Stimulated activated CD8-positive, alpha-beta memory T cell treated with anti-CD3 and anti-CD28 coated beads, Interleukin-15, amount 100 ng/mL, for 24 hours (primary cell): ENCODE measurements around the gene TMED9.
"Not testable (repeated sequence)": the region's sequence is repeated elsewhere in the genome, so short reads cannot be mapped to it uniquely, and the experiment has no call there.

Experiments
- DNase-seq: peaks from one replicate; pipeline ENCODE4 v3.0.0-alpha.2; 2020; ENCODE audit warnings: low read depth

Gene TMED9

DNA sequence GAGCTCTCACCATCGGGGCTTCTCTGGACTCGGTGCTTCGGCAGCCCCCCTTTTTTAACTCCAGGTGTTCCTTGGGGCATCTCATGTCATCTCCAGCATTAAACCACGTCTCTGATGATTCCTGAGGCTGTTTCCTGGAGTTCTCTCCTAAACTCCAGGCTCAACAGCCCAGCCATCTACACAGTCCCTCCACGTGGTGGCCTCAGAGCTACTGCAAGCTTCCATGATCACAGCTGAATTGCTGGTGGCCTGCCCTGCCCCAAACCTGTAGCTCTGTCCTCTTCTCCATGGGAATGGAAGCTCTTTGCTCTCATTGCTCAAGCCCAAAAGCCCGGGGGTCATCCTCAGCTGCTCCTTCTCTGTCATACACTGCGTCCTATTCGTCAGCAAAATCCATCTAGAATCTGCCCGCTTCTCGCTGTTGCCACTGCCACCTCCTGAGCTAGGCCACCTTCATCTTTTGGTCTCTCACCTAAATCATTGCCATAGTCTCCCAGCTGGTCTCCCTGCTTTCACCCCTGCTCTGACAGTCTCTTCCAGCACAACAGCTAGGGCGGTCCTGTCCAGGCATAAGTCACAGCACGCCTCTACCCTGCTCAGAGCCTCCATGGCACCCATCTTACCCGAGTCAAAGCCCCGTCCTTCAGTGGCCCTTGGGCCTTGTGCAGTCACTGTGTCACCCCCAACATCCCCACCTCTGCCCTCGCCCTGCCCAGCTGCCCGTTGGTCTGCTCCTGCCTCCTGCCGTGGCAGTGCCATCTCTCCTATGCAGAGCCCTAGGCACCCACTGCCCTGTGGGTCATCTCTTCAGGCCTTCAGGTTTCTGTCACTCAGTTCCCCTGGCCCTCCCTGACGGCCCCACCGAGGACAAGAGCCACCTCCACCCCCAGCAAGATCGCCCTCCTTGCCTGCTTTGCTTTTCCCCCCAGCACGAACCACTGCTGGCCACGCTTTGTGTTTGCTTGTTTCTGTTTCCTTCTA is 14.4 kb downstream of the TMED9 start:
- DNase-seq: no peak

DNA sequence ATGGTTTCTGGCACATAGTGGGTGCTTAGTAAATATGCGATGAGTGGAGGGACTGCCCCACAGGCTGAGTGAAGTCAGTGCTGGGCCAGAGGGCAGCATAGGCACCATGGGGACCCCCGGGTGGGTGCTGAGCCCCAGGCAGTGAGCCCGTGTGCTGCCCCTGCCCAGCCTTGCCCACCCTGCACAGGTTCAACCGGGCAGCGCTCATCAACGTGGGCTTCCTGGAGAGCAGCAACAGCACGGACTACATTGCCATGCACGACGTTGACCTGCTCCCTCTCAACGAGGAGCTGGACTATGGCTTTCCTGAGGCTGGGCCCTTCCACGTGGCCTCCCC is 15.1 kb downstream of the TMED9 start:
- no peak for DNase-seq

DNA sequence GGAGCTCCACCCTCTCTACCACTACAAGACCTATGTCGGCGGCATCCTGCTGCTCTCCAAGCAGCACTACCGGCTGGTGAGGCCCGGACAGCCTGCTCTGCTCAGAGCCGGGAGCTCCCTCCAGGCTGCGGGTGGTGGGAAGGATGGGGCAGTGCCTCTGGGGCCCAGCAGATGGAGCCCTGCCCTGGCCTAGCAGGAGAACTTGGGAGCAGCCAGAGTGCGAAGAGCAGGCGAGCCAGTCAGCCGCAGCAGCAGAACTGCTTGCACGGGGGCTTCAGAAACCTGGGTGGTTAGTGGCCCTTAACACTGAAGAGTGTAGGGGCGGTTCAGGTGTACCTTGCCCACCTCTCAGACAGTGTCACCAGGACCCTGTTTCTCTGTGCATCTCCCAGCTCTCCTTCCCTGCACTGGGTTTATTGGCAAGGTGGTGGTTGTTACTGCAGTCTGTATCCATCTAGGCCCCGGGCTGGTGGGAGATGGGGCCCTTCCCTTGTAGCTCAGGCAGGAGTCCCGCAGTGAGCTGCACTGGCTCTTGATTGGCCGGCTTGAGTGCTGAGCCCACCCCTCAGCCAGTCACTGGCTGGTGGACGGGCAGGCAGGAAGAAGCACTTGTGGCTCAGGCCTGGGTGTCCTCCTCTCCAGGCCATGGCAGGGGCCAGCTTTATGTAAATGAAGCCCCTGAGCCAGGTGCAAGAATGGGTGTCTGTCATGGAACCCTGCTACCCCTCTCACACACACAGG is 15.6 kb downstream of the TMED9 start:
- DNase-seq: no peak

DNA sequence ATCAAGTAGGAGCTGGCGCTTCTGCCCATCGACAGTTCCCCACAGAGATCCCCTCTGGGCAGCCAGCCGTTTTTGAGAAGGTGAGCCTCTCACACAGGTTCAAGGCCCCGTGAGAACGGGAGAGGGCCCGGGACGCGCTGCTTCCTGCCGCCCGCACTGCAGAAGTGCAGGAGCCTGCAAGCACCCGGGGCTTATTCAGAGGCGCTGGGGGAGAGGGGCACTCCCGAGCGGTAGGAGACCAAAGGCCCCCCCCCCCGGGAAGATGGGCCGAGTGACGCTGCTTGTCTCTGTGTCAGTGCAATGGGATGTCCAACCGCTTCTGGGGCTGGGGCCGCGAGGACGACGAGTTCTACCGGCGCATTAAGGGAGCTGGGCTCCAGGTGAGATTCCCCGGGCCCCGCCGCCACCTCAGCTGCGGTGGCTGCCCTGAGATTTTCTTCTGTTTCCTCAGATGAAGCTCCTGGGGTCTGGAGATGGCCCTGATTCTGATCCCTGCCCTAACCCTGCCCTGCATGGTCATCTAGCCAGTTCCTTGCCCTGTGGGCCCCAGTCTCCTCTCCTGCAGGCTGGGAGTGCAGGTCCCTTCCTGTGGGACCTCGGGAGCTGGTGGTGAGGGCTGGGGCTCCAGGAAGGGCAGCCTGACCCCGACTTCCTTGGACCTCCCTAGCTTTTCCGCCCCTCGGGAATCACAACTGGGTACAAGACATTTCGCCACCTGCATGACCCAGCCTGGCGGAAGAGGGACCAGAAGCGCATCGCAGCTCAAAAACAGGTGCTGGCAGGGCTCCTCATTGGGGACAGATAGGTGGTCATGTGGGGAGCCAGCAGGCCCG is 16.5 kb downstream of the TMED9 start:
- DNase-seq: no peak

- DNase-seq: no peak
These were observed 17.4 kb downstream of the TMED9 start for GRCh38 chr5:177609076-177610059.

DNA sequence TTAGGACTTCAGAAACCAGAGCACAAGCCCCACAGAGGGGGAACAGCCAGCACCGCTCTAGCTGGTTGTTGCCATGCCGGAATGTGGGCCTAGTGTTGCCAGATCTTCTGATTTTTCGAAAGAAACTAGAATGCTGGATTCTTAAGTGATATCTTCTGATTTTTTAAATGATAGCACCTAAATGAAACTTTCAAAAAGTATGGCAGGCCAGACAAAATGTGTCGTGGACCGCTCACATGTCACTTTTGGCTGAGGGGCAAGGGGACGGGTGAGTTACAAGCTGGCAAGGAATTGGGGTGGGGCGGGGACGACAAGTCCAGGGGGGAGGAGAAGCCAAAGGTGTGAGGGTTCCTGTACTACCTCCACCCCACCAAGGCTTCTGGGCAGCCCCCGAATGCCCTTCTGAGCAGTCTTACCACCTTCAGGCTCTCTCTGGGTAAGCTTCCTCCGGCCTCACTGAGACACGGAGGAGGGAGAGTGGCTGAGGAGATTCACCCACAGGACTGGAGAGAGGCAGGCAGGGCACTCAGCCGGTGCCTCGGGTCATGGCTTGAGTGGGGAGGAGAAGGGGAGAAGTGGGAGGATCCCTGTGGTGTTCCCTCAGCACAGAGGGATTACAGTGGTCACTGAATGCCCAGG is 18.2 kb downstream of the TMED9 start:
- DNase-seq: no peak

GRCh38 chr5:177610770-177611445 is 18.9 kb downstream of the TMED9 start:
- DNase-seq: no peak

DNA sequence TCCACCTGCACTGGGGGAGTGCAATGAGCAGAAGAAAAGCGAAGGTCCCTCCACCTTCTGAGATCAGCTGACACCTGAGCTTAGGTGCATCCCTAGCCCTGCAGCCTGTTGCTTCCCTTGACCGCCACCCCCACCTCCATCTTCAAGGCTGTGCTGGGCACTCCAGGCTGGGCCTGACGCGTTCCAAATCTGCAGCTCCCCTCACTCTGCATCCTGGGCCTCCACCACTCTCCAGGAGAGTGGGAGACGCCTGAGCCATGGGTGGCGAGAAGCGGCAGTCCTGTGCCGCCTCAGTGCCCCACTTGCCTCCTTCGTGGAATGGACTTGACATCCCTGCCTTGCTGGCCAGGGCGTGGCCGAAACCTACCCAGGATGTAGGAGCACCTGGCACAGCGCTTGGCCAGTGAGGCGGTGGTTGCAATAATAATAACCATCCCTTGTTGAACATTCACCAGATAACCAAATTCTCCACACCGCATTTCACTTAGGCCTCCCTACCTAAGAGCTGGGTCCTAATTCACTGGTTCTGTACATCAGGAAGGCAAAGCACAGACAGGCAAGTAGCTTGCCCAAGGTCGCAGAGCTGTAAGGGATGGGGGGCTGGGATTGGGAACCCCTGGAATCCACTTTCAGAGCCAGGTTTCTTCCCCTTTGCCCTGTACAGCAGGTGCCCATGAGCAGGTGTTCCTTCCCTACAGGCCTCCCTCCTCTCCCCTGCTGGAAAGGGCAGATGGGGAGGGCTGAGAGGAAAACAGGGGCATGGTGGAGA is 19.6 kb downstream of the TMED9 start:
- DNase-seq: no peak

- no peak for DNase-seq
These were observed 20.2 kb downstream of the TMED9 start for GRCh38 chr5:177612215-177612673.

- no peak for DNase-seq
These were observed 28.6 kb downstream of the TMED9 start for GRCh38 chr5:177620560-177620959.

- not testable (repeated sequence) for DNase-seq
These were observed 32.2 kb downstream of the TMED9 start for GRCh38 chr5:177624172-177624571.

DNA sequence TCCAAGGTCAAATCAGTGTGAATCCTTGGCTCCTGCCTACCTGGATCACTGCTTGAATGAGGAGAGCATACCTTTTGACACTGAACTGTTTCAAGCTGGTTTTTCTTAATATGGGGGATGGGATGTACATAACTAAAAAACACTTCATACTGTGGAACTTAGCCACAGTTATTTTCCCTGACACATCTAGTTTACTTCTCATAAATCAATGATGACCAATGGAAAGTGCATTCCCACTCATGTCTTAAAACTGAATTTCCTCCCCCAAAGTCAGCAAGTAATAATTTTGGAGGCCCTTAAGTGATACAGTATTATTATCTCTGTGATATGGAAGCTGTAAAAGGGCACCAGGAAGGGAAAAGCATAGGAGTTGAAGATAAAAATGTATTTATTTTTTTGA is 38.2 kb downstream of the TMED9 start:
- not testable (repeated sequence) for DNase-seq

- not testable (repeated sequence) for DNase-seq
These were observed 42.9 kb downstream of the TMED9 start for GRCh38 chr5:177634912-177635311.

- not testable (repeated sequence) for DNase-seq
These were observed 53.5 kb downstream of the TMED9 start for GRCh38 chr5:177645462-177645861.
